PC-9 (cell line): ENCODE data around the gene PTH1R. TPM values are rescaled to one million over a fixed set of nuclear protein-coding genes. Genes with fewer than 3 reads are reported as not detected.

Experiments used
- BruUV-seq: library from RNA; stranded (reverse); fragments of 400-500 nt; replicated peaks from 2 replicates; lab custom pipeline; 2021; lab: Mats Ljungman, UMichigan
- CTCF ChIA-PET: fragments of 300-600 bp; sonication (Branson Sonifier 250); formaldehyde crosslinking; loops from one replicate; lab custom pipeline; 2022; ENCODE audit warnings: antibody characterized with exemption; lab: Charles Lee
- POLR2A ChIA-PET: fragments of 300-600 bp; sonication (Branson Sonifier 250); formaldehyde crosslinking; loops from one replicate; lab custom pipeline; 2022; ENCODE audit warnings: antibody characterized with exemption; ENCODE audit not compliant: unreplicated experiment; lab: Charles Lee
- DNase-seq, 2 experiments: peaks; one replicate each; pipeline versions ENCODE4 v3.0.0 to v3.0.0-alpha.2; 2015 to 2022; ENCODE audit warnings: mixed read lengths in 1 of 2
- H2AFZ ChIP-seq: fragments of 200-600 bp; sonication (generic); 2 replicates; pipeline ENCODE4 v1.8.1; 2017; ENCODE audit warnings: antibody characterized with exemption
- H3F3A ChIP-seq: fragments of 200-600 bp; sonication (generic); 2 replicates; pipeline ENCODE4 v1.8.1; 2017; ENCODE audit warnings: antibody characterized with exemption, mild to moderate bottlenecking, low read depth; ENCODE audit not compliant: insufficient read depth
- H3K27ac ChIP-seq: fragments of 200-600 bp; sonication (generic); 2 replicates; pipeline ENCODE4 v1.6.1; 2016; ENCODE audit warnings: mixed run types
- H3K27me3 ChIP-seq: fragments of 200-600 bp; sonication (generic); 2 replicates; pipeline ENCODE4 v1.6.1; 2016; ENCODE audit warnings: low read depth, mixed run types; ENCODE audit not compliant: insufficient read depth
- H3K36me3 ChIP-seq: fragments of 200-600 bp; sonication (generic); 2 replicates; pipeline ENCODE4 v1.6.1; 2016; ENCODE audit warnings: low read depth, mixed run types
- H3K4me1 ChIP-seq: fragments of 200-600 bp; sonication (generic); replicated peaks from 2 replicates; pipeline ENCODE4 v1.6.1; 2016; ENCODE audit warnings: mixed run types; ENCODE audit not compliant: insufficient read depth
- H3K4me2 ChIP-seq: fragments of 200-600 bp; sonication (generic); 2 replicates; pipeline ENCODE4 v1.6.1; 2017; ENCODE audit warnings: mixed run types
- H3K4me3 ChIP-seq: fragments of 200-600 bp; sonication (generic); 2 replicates; pipeline ENCODE4 v1.6.1; 2016; ENCODE audit warnings: mixed run types
- H3K79me2 ChIP-seq: fragments of 200-600 bp; sonication (generic); 2 replicates; pipeline ENCODE4 v1.6.1; 2017; ENCODE audit warnings: low read depth, mixed run types
- H3K9me2 ChIP-seq: fragments of 200-600 bp; sonication (generic); 2 replicates; pipeline ENCODE4 v1.8.1; 2017; ENCODE audit warnings: mild to moderate bottlenecking; ENCODE audit not compliant: insufficient read depth
- H3K9me3 ChIP-seq: fragments of 200-600 bp; sonication (generic); 2 replicates; pipeline ENCODE4 v1.8.1; 2016; ENCODE audit warnings: low read depth; ENCODE audit not compliant: insufficient read depth
- H4K20me1 ChIP-seq: fragments of 200-600 bp; sonication (generic); 2 replicates; pipeline ENCODE4 v1.8.1; 2017; ENCODE audit not compliant: insufficient read depth
- CTCF ChIP-seq: fragments of 200-600 bp; sonication (generic); conservative IDR thresholded peaks from 2 replicates; pipeline ENCODE4 v1.6.1; 2017; ENCODE audit warnings: mixed run types, antibody characterized with exemption, mild to moderate bottlenecking, moderate library complexity
- EZH2 ChIP-seq: fragments of 200-600 bp; sonication (generic); IDR thresholded peaks from 2 replicates; pipeline ENCODE4 v1.8.0; 2017; ENCODE audit warnings: antibody characterized with exemption, low read depth
- intact Hi-C: fragments of 100-400 bp; cut with micrococcal nuclease; formaldehyde crosslinking; loops from one replicate; pipeline ENCODE4 v1.10.0; 2022; ENCODE audit not compliant: unreplicated experiment
- total RNA-seq: library from RNA; stranded (reverse); gene quantifications from 2 replicates; pipeline ENCODE4 v1.2.3, GENCODE V29; 2021

Gene PTH1R
- total RNA-seq, 1 experiment from 2014 or later: not detected

- no peaks in the 10 kb centered on the region for H3K79me2 ChIP-seq
- H3K4me3 ChIP-seq: no peak overlapping the region
- POLR2A ChIA-PET: no interaction called here
- no peaks in the 10 kb centered on the region for H3F3A ChIP-seq
- no peak for TF ChIP-seq EZH2
- TF ChIP-seq CTCF: no peak; the same call in 1 of the 2 replicates
- CTCF ChIA-PET: no interaction called here
- DNase-seq: no peak
- H3K9me2 ChIP-seq: no peaks in the 10 kb centered on the region
- no peaks in the 10 kb centered on the region for H3K36me3 ChIP-seq
- H3K9me3 ChIP-seq: no peaks in the 10 kb centered on the region
- no peak overlapping the region for H3K27ac ChIP-seq
- intact Hi-C loops: no loop called here
- H4K20me1 ChIP-seq: no peaks in the 10 kb centered on the region
- no peak overlapping the region for H2AFZ ChIP-seq
- no peaks in the 10 kb centered on the region for H3K27me3 ChIP-seq
- no peak overlapping the region for H3K4me2 ChIP-seq
- no peaks in the 10 kb centered on the region for H3K4me1 ChIP-seq
- no TSS peak for BruUV-seq
Observed at GRCh38 chr3:46897829-46898320, 20.4 kb downstream of the PTH1R start.

DNA sequence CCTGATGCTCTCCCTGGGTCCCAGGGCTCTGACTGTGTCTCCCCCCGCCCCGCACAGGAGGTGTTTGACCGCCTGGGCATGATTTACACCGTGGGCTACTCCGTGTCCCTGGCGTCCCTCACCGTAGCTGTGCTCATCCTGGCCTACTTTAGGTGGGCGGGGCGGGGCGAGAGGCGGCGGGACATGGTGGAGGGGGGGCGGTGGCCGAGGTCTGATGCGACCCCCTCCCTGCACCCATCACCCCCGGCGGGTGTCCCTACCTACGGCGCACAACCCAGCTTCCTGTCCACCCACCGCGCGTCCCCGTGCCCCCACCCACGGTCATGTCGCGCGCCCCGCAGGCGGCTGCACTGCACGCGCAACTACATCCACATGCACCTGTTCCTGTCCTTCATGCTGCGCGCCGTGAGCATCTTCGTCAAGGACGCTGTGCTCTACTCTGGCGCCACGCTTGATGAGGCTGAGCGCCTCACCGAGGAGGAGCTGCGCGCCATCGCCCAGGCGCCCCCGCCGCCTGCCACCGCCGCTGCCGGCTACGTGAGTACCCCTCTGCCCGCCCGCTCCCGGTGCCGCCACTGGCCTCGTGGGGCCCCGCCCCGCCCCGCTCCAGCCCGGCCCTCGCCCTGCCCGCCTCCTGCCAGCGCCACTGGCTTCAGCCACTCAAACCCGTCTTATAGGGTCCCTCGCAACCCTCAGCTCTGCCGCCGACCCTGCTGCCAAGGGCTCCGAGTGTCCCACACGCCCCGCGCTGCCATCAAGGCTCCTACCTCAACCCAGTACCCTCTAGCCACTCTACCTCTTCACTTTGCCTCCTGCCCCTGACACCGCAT, 21.0 kb downstream of the PTH1R start:
- DNase-seq: no peak
- Histone ChIP-seq H3K4me3 (no peak overlapping the region), H3F3A (no peaks in the 10 kb centered on the region), H3K4me1 (no peaks in the 10 kb centered on the region), H3K79me2 (no peaks in the 10 kb centered on the region), H3K4me2 (no peak overlapping the region), H3K36me3 (no peaks in the 10 kb centered on the region), H3K27me3 (no peaks in the 10 kb centered on the region), H3K27ac (no peak overlapping the region), H3K9me2 (no peaks in the 10 kb centered on the region), H4K20me1 (no peaks in the 10 kb centered on the region), H3K9me3 (no peaks in the 10 kb centered on the region), H2AFZ (no peak overlapping the region)
- ChIA-PET CTCF (no interaction called here), POLR2A (no interaction called here)
- no TSS peak for BruUV-seq
- intact Hi-C loops: no loop called here
- TF ChIP-seq EZH2 (no peak), CTCF (no peak)

DNA sequence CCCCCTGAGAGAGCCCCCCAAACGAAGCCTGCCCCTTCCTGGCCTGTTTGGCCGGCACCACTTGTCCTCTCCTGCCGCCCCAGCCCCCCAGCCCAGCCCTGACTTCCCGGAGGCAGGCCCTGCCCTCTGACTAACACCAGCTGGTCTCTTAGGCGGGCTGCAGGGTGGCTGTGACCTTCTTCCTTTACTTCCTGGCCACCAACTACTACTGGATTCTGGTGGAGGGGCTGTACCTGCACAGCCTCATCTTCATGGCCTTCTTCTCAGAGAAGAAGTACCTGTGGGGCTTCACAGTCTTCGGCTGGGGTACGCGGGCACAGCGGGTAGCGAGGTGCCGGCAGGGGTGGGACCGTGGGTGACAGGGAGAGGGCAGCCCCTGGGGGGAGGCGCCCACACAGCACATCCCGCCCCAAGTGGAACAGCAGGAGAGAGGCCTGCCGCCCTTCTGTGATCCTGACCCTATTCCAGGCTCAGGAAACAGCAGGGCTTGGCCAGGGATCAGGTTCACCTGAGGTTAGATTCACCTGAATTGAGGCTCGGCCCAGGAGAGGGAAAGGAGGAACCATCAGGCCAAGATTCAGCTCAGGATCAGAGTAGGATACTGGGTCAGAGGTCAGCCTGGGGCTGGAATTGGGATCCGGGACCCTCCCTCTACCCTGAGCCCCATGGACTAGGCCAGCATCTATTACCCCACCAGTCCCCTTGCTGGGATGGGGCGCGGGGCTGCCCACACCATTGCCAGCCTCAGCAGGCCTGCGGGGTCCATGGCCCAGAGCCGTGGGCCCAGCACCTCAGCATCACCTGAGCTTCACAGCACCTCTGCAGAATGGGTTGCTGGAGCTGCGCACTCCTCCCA, 21.9 kb downstream of the PTH1R start:
- intact Hi-C loops: no loop called here
- Histone ChIP-seq H3F3A (no peaks in the 10 kb centered on the region), H3K9me3 (no peaks in the 10 kb centered on the region), H3K27ac (no peak overlapping the region), H3K4me1 (no peaks in the 10 kb centered on the region), H3K79me2 (no peaks in the 10 kb centered on the region), H4K20me1 (no peaks in the 10 kb centered on the region), H3K27me3 (no peaks in the 10 kb centered on the region), H3K4me2 (no peak overlapping the region), H3K9me2 (no peaks in the 10 kb centered on the region), H3K36me3 (no peaks in the 10 kb centered on the region), H2AFZ (no peak overlapping the region), H3K4me3 (no peak overlapping the region)
- TF ChIP-seq EZH2 (no peak), CTCF (no peak)
- POLR2A ChIA-PET: no interaction called here
- no TSS peak for BruUV-seq
- DNase-seq: no peak
- CTCF ChIA-PET: interaction anchor here (1.0 kb wide), 1 partner anchor 10 kb away, joined by 3 read pairs; no protein-coding TSS in a partner anchor
